ENCODE results near the gene MICALL1.

The MICALL1 gene

DNA sequence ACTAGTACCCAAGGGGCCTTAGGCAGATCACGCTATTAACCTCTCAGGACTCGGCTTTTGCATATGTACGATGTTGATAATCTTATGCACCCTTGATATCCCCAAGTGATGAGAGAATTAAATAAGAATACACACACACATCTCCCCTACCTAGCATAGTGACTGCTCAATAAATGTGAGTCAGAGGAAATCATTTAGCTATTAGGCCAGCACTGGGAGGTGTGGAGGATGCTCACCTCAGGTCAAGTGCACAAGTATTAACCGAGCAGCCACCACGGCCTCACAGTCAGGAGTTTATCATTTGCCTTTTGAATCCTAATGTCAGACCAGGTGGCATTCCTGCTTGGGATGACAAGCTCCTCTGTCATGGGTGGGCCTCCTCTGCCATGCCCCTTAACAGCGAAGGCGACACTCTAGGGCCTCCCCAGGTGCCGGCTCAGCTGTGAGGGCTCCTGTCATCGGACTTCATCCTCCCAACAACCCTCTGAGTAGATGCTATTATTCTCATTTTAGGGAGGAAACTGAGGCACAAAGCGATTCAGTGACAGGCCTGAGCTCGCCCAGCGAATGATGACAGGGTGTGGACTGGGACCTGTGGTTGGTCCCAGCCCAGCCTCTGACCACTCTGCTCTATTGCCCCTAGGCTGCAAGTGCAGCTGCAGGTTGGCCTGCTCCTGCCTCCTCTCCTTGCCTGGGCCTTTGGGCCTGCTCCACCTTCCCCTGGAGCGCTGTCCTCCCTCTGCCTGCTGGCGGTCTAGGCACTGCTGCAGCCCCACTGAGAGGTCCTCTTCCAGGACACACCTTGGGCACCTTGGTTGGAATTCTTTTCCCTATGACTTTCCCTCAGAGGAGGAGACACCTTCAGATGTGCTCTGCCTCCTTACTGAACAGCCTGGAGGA lies 83.3 kb downstream of the MICALL1 start:
- no peak for DNase-seq

DNA sequence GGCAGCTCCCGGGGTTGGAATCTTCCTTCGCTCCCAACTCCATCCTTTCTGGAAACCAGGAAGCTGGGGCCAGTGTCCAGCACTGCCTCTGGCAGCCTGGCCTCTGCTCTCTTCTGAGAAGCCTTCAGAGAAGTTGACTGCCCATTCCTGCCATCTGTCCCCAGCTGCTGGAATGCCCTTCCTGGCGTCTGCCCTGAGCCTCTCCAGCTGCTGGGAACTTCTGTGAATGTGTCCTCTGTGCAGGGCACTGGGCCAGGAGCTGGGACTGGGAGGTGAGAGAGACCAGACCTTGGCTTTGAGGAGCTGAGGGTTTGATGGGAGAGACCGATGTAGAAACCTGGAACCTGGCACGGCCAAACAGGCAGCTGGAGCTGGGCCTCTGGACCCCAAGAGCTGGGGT lies 84.2 kb downstream of the MICALL1 start:
- DNase-seq: no peak

GRCh38 chr22:37990862-37991261 lies 84.8 kb downstream of the MICALL1 start:
- DNase-seq: no peak

DNA sequence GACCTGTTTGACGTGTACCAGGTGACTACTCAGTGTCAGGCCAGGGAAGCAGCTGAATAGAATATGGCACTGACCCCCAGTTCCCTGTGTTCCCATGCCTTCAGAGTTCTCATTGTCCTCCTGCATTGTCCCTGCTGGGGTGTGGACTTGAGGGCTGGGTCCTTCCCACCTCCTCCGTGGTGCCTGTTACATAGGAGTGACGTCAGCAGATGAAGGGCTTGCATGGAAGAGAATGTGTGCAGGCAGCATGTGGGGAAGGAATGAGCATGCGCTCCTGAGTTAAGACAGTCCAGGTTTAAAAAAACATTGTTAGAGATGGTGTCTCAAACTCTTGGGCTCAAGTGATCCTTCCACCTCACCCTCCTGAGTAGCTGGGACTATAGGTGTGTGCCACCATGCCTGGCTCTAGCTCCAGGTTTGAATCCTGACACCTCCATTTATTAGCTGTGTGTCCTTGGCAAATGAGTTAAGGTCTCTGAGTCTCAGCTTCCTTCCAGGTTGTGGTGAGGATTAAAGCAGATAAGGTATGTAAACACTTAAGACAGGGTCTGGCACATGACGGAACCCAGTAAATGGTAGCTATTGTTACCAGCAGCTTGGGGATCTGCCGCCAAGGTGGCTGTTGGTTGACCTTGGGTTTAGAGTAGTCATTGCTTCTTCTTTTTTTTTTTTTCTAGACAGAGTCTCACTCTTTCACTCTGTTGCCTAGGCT lies 85.8 kb downstream of the MICALL1 start:
- DNase-seq: no peak

Data from activated effector memory CD4-positive, alpha-beta T cell treated with anti-CD3 and anti-CD28 coated beads, Interleukin-2, amount 50 U/mL, for 16 hours (primary cell).